ENCODE results near the gene TLCD4. TPM values are rescaled to one million over a fixed set of nuclear protein-coding genes. Genes with fewer than 3 reads are reported as not detected.
A peak's percentile ranks its signal among the peaks of the same experiment; 100 is the strongest.

TLCD4 gene
- total and polyA plus RNA-seq, 2 of the 13 experiments (the other 11 are each of a cell fraction or from before 2014, with no cell fraction given), result 4.7 to 14.5 TPM

DNA sequence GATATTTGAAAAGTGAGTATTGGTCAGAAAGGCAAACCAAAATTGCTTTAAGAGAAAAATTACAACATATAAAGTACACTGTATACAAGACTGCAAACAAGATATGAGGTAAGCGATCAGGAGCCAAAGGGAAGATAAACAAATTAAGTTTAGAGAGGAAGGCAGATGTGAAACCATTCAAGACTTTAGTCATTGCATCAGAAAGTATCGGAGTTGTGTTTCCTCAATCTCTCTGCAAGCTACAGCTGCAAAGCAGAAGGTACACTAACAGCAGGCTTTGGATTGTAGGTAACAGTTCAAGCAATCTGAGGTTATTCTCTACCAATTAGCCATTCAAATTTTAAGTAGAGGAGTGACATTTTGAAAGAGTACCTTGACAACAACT is 21.3 kb upstream of the TLCD4 start:
- no peak for DNase-seq (ENCODE audit: low spot score)
- Histone ChIP-seq H4K20me1 (ENCODE audit: insufficient read depth, low read length) (no peaks in the 10 kb centered on the region), H3K9ac (ENCODE audit: insufficient read depth, low read depth, low read length) (peak overlapping the region; percentile 11; the same call in 1 of the 2 replicates), H3K4me3 (replicated peaks in 1 of 3; ENCODE audit: insufficient read depth in 1 of 3, low read depth in 2 of 3, low read length in 3 of 3) (peak overlapping the region in 2 of 3 experiments; percentile 12 to 24; a peak in 2 of 6 replicates), H3K4me2 (ENCODE audit: low read depth, low read length) (peak overlapping the region; percentile 60), H3K79me2 (ENCODE audit: insufficient read depth, low read length) (no peaks in the 10 kb centered on the region), H3K9me3 (ENCODE audit: low read length) (no peaks in the 10 kb centered on the region), H3K36me3 (replicated peaks in 1 of 2; ENCODE audit: control insufficient read depth in 1 of 2, insufficient read depth in 2 of 2, low read length in 2 of 2) (no peaks in the 10 kb centered on the region), H2AFZ (ENCODE audit: low read length) (peak overlapping the region; percentile 52), H3K4me1 (ENCODE audit: insufficient read depth, low read length) (peaks cover 24% of the 10 kb centered on the region), H3K27me3 (ENCODE audit: control insufficient read depth in 1 of 2, insufficient read depth in 2 of 2, low read length in 2 of 2) (no peaks in the 10 kb centered on the region), H3K27ac (ENCODE audit: extremely low read length, insufficient read depth, low read length) (peak overlapping the region; percentile 27)
- FAIRE-seq, result no peak
- peak; percentile 77 for ATAC-seq
- BruUV-seq (replicated peaks), result no TSS peak
- WGBS (ENCODE audit: low lambda C conversion rate), result 4% methylated on average over 2 of the region's 2 CpGs
- intact Hi-C loops (cut with micrococcal nuclease; ENCODE audit: unreplicated experiment), result no loop called here
- CTCF ChIA-PET (ENCODE audit: low intra/inter-chr PET ratio, low total read pairs), result no interaction called here
- POLR2A ChIA-PET, result interaction anchor here (0.8 to 1.4 kb wide), 4 partner anchors 11 to 138 kb away, joined by 3 read pairs; partner anchors contain the start of gene ALG14
- in situ Hi-C loops (cut with HindIII; ENCODE audit: extremely low pct_ligation_motif_present, low pct_unique_long_range_greater_than_20kb), result no loop called here
- TF ChIP-seq, protein P1, sequence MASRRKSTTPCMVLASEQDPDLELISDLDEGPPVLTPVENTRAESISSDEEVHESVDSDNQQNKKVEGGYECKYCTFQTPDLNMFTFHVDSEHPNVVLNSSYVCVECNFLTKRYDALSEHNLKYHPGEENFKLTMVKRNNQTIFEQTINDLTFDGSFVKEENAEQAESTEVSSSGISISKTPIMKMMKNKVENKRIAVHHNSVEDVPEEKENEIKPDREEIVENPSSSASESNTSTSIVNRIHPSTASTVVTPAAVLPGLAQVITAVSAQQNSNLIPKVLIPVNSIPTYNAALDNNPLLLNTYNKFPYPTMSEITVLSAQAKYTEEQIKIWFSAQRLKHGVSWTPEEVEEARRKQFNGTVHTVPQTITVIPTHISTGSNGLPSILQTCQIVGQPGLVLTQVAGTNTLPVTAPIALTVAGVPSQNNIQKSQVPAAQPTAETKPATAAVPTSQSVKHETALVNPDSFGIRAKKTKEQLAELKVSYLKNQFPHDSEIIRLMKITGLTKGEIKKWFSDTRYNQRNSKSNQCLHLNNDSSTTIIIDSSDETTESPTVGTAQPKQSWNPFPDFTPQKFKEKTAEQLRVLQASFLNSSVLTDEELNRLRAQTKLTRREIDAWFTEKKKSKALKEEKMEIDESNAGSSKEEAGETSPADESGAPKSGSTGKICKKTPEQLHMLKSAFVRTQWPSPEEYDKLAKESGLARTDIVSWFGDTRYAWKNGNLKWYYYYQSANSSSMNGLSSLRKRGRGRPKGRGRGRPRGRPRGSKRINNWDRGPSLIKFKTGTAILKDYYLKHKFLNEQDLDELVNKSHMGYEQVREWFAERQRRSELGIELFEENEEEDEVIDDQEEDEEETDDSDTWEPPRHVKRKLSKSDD (CRISPR knock-in tag; IDR thresholded peaks at IDR 0.05; ENCODE audit: low read depth), result no peak
- TF ChIP-seq RXRB (CRISPR knock-in tag; IDR thresholded peaks at IDR 0.05; ENCODE audit: borderline replicate concordance) (no peak), ZNF776 (CRISPR knock-in tag; IDR thresholded peaks at IDR 0.05) (no peak), FOXP1 (IDR thresholded peaks at IDR 0.05) (no peak), FOXP1 (CRISPR knock-in tag; IDR thresholded peaks at IDR 0.05) (peak; percentile 27), KMT2B (CRISPR knock-in tag; IDR thresholded peaks at IDR 0.05) (no peak), THAP11 (CRISPR knock-in tag; IDR thresholded peaks at IDR 0.05) (peak; percentile 13; the same call in 1 of the 2 replicates), FOXK1 (CRISPR knock-in tag; IDR thresholded peaks at IDR 0.05; ENCODE audit: borderline replicate concordance, low read depth) (0 out of 2 replicates have a peak, but pooled peaks have one; percentile 13)
- TF ChIP-seq, protein P2, sequence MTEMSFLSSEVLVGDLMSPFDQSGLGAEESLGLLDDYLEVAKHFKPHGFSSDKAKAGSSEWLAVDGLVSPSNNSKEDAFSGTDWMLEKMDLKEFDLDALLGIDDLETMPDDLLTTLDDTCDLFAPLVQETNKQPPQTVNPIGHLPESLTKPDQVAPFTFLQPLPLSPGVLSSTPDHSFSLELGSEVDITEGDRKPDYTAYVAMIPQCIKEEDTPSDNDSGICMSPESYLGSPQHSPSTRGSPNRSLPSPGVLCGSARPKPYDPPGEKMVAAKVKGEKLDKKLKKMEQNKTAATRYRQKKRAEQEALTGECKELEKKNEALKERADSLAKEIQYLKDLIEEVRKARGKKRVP (CRISPR knock-in tag; IDR thresholded peaks at IDR 0.05), result peak in 1 of 2 experiments; percentile 94; a peak in 2 of 4 replicates
- TF ChIP-seq, protein P3, sequence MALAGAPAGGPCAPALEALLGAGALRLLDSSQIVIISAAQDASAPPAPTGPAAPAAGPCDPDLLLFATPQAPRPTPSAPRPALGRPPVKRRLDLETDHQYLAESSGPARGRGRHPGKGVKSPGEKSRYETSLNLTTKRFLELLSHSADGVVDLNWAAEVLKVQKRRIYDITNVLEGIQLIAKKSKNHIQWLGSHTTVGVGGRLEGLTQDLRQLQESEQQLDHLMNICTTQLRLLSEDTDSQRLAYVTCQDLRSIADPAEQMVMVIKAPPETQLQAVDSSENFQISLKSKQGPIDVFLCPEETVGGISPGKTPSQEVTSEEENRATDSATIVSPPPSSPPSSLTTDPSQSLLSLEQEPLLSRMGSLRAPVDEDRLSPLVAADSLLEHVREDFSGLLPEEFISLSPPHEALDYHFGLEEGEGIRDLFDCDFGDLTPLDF (CRISPR knock-in tag; IDR thresholded peaks at IDR 0.05), result no peak
- TF ChIP-seq, protein P4, sequence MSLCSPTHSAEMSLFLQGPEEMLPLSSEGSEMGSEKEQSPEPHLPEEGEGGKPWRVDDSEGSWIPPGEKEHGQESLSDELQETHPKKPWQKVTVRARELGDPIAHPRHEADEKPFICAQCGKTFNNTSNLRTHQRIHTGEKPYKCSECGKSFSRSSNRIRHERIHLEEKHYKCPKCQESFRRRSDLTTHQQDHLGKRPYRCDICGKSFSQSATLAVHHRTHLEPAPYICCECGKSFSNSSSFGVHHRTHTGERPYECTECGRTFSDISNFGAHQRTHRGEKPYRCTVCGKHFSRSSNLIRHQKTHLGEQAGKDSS (CRISPR knock-in tag; IDR thresholded peaks at IDR 0.05; ENCODE audit: borderline replicate concordance, low read depth), result no peak
- TF ChIP-seq, protein P5, sequence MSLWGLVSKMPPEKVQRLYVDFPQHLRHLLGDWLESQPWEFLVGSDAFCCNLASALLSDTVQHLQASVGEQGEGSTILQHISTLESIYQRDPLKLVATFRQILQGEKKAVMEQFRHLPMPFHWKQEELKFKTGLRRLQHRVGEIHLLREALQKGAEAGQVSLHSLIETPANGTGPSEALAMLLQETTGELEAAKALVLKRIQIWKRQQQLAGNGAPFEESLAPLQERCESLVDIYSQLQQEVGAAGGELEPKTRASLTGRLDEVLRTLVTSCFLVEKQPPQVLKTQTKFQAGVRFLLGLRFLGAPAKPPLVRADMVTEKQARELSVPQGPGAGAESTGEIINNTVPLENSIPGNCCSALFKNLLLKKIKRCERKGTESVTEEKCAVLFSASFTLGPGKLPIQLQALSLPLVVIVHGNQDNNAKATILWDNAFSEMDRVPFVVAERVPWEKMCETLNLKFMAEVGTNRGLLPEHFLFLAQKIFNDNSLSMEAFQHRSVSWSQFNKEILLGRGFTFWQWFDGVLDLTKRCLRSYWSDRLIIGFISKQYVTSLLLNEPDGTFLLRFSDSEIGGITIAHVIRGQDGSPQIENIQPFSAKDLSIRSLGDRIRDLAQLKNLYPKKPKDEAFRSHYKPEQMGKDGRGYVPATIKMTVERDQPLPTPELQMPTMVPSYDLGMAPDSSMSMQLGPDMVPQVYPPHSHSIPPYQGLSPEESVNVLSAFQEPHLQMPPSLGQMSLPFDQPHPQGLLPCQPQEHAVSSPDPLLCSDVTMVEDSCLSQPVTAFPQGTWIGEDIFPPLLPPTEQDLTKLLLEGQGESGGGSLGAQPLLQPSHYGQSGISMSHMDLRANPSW (CRISPR knock-in tag; IDR thresholded peaks at IDR 0.05; ENCODE audit: borderline replicate concordance), result no peak
- TF ChIP-seq, protein P6, sequence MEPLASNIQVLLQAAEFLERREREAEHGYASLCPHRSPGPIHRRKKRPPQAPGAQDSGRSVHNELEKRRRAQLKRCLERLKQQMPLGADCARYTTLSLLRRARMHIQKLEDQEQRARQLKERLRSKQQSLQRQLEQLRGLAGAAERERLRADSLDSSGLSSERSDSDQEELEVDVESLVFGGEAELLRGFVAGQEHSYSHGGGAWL (CRISPR knock-in tag; IDR thresholded peaks at IDR 0.05), result no peak
- TF ChIP-seq, protein P7, sequence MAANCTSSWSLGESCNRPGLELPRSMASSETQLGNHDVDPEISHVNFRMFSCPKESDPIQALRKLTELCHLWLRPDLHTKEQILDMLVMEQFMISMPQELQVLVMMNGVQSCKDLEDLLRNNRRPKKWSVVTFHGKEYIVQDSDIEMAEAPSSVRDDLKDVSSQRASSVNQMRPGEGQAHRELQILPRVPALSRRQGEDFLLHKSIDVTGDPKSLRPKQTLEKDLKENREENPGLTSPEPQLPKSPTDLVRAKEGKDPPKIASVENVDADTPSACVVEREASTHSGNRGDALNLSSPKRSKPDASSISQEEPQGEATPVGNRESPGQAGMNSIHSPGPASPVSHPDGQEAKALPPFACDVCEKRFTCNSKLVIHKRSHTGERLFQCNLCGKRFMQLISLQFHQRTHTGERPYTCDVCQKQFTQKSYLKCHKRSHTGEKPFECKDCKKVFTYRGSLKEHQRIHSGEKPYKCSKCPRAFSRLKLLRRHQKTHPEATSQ (CRISPR knock-in tag; IDR thresholded peaks at IDR 0.05; ENCODE audit: borderline replicate concordance), result no peak
